ENCODE data around the gene CELF2.

Gene CELF2

DNA sequence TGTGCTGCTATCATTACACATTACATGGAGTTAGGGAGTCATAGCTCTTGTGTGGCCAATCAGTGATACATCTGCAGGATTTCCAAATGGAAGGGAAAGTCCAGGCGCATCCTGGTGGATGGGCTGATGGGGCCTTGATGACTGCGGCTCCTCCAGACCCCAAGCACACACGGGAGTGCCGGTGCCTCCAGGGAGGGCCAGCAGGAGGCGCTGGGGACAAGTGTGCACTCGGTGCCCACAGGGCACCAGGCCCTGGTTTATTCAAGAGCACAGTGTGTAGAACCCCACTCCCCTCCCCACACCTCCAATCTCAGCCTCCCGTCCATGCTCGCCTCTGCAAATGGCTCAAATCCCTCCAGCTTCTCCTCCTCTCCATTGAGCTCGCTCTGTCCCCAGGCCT, 349.8 kb downstream of the CELF2 start:
- H3F3A ChIP-seq (ENCODE audit: control insufficient read depth, insufficient read depth), result no peaks in the 10 kb centered on the region
- H3K36me3 ChIP-seq (ENCODE audit: control insufficient read depth, low read length), result no peaks in the 10 kb centered on the region
- no peaks in the 10 kb centered on the region for H3K4me1 ChIP-seq (ENCODE audit: control insufficient read depth, low read length)
- no peaks in the 10 kb centered on the region for H3K9me3 ChIP-seq (ENCODE audit: control insufficient read depth, insufficient read depth, low read length)
- TF ChIP-seq, protein P1, sequence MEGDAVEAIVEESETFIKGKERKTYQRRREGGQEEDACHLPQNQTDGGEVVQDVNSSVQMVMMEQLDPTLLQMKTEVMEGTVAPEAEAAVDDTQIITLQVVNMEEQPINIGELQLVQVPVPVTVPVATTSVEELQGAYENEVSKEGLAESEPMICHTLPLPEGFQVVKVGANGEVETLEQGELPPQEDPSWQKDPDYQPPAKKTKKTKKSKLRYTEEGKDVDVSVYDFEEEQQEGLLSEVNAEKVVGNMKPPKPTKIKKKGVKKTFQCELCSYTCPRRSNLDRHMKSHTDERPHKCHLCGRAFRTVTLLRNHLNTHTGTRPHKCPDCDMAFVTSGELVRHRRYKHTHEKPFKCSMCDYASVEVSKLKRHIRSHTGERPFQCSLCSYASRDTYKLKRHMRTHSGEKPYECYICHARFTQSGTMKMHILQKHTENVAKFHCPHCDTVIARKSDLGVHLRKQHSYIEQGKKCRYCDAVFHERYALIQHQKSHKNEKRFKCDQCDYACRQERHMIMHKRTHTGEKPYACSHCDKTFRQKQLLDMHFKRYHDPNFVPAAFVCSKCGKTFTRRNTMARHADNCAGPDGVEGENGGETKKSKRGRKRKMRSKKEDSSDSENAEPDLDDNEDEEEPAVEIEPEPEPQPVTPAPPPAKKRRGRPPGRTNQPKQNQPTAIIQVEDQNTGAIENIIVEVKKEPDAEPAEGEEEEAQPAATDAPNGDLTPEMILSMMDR (IDR thresholded peaks at IDR 0.05; ENCODE audit: low read depth, low read length, poor library complexity, severe bottlenecking), result no peak
- no peak for TF ChIP-seq EZH2phosphoT487 (IDR thresholded peaks at IDR 0.05; ENCODE audit: borderline replicate concordance, low read length)
- H3K4me2 ChIP-seq (ENCODE audit: low read length), result no peak overlapping the region
- H3K27me3 ChIP-seq (ENCODE audit: control insufficient read depth, low read length), result no peaks in the 10 kb centered on the region
- H3K27ac ChIP-seq (ENCODE audit: low read depth, low read length), result no peak overlapping the region
- no peaks in the 10 kb centered on the region for H3K9me2 ChIP-seq (replicated peaks; ENCODE audit: control insufficient read depth, low read length)
- no peaks in the 10 kb centered on the region for H4K20me1 ChIP-seq (ENCODE audit: control insufficient read depth, insufficient read depth, low read depth, low read length)
- H3K4me3 ChIP-seq (ENCODE audit: low read length), result no peak overlapping the region
- H3K79me2 ChIP-seq (ENCODE audit: control insufficient read depth, low read length), result no peaks in the 10 kb centered on the region

DNA sequence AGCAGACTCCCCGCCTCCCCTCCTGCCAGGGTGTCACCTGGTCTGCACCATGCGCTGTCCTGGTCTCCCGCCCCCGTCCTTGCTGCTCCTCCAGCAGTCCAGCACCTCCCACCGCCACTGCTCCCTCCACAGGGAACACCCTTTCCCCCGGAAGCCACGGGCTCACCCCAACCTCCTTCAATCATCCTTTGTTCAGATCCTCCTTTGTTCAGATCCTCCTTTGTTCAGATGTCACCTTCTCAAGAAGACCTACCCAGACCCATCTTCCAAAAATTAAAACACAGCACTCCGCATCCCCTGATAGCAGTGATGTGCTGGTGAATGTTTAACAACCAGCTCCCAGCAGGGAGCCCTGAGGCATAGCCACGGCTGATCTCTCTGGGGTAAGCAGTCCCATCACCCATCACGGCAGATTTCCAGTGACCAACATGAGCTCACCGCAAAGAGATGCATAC, 356.1 kb downstream of the CELF2 start:
- TF ChIP-seq EZH2phosphoT487 (IDR thresholded peaks at IDR 0.05; ENCODE audit: borderline replicate concordance, low read length), result no peak
- TF ChIP-seq, protein P1 (IDR thresholded peaks at IDR 0.05; ENCODE audit: low read depth, low read length, poor library complexity, severe bottlenecking), result no peak
- Histone ChIP-seq H3F3A (ENCODE audit: control insufficient read depth, insufficient read depth) (no peaks in the 10 kb centered on the region), H3K9me3 (ENCODE audit: control insufficient read depth, insufficient read depth, low read length) (no peaks in the 10 kb centered on the region), H3K4me3 (ENCODE audit: low read length) (no peak overlapping the region), H4K20me1 (ENCODE audit: control insufficient read depth, insufficient read depth, low read depth, low read length) (no peaks in the 10 kb centered on the region), H3K36me3 (ENCODE audit: control insufficient read depth, low read length) (no peaks in the 10 kb centered on the region), H3K4me2 (ENCODE audit: low read length) (no peak overlapping the region), H3K4me1 (ENCODE audit: control insufficient read depth, low read length) (no peaks in the 10 kb centered on the region), H3K9me2 (replicated peaks; ENCODE audit: control insufficient read depth, low read length) (no peaks in the 10 kb centered on the region), H3K27ac (ENCODE audit: low read depth, low read length) (no peak overlapping the region), H3K79me2 (ENCODE audit: control insufficient read depth, low read length) (no peaks in the 10 kb centered on the region), H3K27me3 (ENCODE audit: control insufficient read depth, low read length) (no peaks in the 10 kb centered on the region)

DNA sequence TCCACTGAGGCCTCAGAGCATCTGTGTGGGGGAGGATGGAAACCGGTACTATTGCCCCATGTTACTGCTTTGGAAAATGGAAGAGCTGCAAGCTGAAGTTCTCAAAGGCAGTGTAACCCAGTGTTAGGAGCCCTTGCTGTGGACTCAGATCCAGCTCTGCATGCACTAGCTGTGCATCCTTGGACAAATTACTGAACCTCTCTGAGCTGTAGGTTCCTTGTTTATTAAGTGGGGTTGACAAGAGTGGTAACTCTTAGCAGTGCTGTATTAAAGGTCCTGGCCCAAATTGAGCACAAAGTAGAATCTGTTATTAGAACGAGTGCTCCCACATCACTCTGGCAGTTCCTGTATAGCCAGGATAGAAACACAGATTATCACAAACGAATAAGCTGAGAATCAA, 359.6 kb downstream of the CELF2 start:
- Histone ChIP-seq H3K9me3 (ENCODE audit: control insufficient read depth, insufficient read depth, low read length) (no peaks in the 10 kb centered on the region), H3K27ac (ENCODE audit: low read depth, low read length) (no peak overlapping the region), H3K4me3 (ENCODE audit: low read length) (no peak overlapping the region), H3K4me1 (ENCODE audit: control insufficient read depth, low read length) (no peaks in the 10 kb centered on the region), H3K4me2 (ENCODE audit: low read length) (no peak overlapping the region), H3F3A (ENCODE audit: control insufficient read depth, insufficient read depth) (no peaks in the 10 kb centered on the region), H4K20me1 (ENCODE audit: control insufficient read depth, insufficient read depth, low read depth, low read length) (no peaks in the 10 kb centered on the region), H3K27me3 (ENCODE audit: control insufficient read depth, low read length) (no peaks in the 10 kb centered on the region), H3K79me2 (ENCODE audit: control insufficient read depth, low read length) (no peaks in the 10 kb centered on the region), H3K9me2 (replicated peaks; ENCODE audit: control insufficient read depth, low read length) (no peaks in the 10 kb centered on the region), H3K36me3 (ENCODE audit: control insufficient read depth, low read length) (no peaks in the 10 kb centered on the region)
- TF ChIP-seq EZH2phosphoT487 (IDR thresholded peaks at IDR 0.05; ENCODE audit: borderline replicate concordance, low read length), result no peak
- TF ChIP-seq, protein P1 (IDR thresholded peaks at IDR 0.05; ENCODE audit: low read depth, low read length, poor library complexity, severe bottlenecking), result no peak

DNA sequence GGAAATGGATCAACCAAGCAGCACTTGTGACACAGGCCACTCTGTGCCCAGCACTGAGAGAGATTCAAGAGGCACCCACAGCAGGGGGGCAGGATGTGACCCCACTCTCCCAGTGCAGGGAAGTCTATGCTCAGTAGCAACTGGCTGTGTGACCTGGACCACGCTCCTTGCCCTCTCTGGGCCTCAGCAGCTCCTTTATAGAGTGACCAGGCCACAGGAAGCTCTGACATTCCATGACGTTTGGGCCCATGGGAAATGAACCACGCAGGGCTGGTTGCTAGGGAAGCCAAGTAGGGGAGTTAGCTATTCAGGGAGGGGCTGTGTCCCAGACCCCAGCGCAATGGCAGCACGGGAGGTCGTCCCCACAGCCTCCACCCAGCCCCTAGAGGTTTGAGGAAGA, 361.2 kb downstream of the CELF2 start:
- Histone ChIP-seq H4K20me1 (ENCODE audit: control insufficient read depth, insufficient read depth, low read depth, low read length) (no peaks in the 10 kb centered on the region), H3K27me3 (ENCODE audit: control insufficient read depth, low read length) (no peaks in the 10 kb centered on the region), H3K27ac (ENCODE audit: low read depth, low read length) (no peak overlapping the region), H3K4me2 (ENCODE audit: low read length) (no peak overlapping the region), H3K9me2 (replicated peaks; ENCODE audit: control insufficient read depth, low read length) (no peaks in the 10 kb centered on the region), H3K9me3 (ENCODE audit: control insufficient read depth, insufficient read depth, low read length) (no peaks in the 10 kb centered on the region), H3F3A (ENCODE audit: control insufficient read depth, insufficient read depth) (no peaks in the 10 kb centered on the region), H3K79me2 (ENCODE audit: control insufficient read depth, low read length) (no peaks in the 10 kb centered on the region), H3K4me3 (ENCODE audit: low read length) (no peak overlapping the region), H3K36me3 (ENCODE audit: control insufficient read depth, low read length) (no peaks in the 10 kb centered on the region), H3K4me1 (ENCODE audit: control insufficient read depth, low read length) (no peaks in the 10 kb centered on the region)
- TF ChIP-seq, protein P1 (IDR thresholded peaks at IDR 0.05; ENCODE audit: low read depth, low read length, poor library complexity, severe bottlenecking), result no peak
- TF ChIP-seq EZH2phosphoT487 (IDR thresholded peaks at IDR 0.05; ENCODE audit: borderline replicate concordance, low read length), result no peak

Measured in DOHH2 (cell line).